DMS153 treated with DMSO at 0.1 percent for 48 hours (cell line): ENCODE data around the gene TSC22D4.

Experiments used
- DNase-seq: peaks from one replicate; lab custom pipeline; 2025; ENCODE audit not compliant: unreplicated experiment; lab: John Stamatoyannopoulos, UW

The TSC22D4 gene

DNA sequence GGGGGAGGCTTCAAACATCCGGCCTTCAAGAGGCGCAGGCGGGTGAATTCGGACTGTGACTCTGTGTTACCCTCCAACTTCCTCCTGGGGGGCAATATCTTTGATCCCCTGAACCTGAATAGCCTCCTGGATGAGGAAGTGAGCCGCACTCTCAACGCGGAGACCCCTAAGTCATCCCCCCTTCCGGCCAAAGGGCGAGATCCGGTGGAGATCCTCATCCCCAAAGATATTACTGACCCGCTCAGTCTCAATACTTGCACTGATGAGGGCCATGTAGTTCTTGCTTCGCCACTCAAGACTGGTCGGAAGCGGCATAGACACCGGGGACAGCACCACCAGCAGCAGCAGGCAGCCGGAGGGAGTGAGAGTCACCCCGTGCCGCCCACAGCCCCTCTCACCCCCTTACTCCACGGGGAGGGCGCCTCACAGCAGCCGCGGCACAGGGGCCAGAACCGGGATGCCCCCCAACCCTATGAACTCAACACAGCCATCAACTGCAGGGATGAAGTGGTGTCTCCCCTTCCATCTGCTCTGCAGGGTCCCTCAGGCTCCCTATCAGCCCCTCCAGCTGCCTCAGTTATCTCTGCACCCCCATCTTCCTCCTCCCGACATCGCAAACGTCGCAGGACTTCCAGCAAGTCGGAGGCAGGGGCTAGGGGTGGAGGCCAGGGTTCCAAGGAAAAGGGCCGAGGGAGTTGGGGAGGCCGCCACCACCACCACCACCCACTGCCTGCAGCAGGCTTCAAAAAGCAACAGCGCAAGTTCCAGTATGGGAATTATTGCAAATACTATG lies 48.3 kb downstream of the TSC22D4 start:
- no peak for DNase-seq

DNA sequence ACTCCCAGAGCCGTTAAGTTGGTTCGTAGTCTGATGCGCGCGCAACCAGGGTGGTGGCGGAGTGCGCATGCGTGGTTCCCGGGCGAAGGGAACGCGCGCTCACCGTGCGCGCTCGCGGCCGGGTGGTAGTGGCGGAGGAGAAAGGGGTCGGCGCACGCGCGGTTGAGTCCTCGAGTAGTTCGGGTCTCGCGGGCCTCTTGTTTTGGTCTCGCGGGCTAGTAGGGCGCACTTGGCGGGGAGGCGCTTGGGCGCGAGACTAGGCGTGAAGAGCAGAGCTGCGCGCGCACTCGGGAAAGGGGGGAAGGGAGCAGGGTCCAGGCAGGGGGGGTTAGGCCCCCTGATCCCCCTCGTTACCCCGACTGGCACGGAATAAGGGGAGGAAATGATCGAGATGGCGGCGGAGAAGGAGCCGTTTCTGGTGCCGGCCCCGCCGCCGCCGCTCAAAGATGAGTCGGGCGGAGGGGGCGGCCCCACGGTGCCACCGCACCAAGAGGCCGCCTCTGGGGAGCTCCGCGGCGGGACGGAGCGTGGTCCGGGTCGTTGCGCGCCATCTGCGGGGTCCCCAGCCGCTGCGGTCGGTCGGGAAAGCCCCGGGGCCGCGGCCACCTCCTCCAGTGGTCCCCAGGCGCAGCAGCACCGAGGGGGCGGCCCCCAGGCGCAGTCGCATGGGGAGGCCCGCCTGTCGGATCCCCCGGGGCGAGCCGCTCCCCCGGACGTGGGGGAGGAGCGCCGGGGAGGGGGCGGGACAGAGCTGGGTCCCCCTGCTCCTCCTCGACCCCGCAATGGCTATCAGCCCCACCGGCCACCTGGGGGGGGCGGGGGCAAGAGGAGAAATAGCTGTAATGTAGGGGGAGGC lies 49.1 kb downstream of the TSC22D4 start, which contains the start of gene MEPCE:
TSS of gene MEPCE (plus strand) at position 195 of the 856 bp plus-strand sequence. CDS start at position 383, 188 bp downstream.
- peak; percentile 97 for DNase-seq

DNA sequence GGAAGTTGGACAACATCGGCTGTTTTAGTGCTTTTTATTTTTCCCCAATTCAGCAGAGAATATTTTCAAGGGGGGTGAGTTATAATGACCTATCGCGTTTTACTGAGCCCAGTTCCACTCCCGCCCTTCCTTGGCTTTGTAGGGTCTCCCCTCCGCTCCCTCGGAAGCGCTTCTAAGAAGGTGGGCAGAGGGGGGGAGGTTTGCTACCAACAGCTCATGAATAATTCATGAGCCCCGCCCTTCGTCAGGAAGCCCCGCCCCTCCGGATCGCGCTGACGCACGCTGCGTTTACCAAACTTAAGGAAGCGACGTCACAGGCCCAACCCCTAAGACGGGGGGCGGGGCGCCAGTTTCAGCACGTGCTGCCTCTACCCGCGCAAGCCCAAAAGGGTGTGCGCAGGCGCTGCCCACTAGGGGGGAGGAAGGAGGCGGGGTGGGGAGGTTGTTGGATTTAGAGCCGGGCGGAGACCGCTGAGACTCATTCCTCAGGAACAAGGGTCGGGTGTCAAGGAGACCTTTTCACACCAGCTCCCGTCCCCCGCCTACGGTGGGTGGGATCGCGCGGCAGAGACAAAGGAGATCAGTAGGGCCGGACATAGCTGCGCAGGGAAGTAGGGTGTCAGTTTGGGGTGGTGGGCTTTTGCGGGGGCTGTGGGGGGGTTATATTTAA lies 49.9 kb downstream of the TSC22D4 start:
- peak; percentile 92 for DNase-seq

DNA sequence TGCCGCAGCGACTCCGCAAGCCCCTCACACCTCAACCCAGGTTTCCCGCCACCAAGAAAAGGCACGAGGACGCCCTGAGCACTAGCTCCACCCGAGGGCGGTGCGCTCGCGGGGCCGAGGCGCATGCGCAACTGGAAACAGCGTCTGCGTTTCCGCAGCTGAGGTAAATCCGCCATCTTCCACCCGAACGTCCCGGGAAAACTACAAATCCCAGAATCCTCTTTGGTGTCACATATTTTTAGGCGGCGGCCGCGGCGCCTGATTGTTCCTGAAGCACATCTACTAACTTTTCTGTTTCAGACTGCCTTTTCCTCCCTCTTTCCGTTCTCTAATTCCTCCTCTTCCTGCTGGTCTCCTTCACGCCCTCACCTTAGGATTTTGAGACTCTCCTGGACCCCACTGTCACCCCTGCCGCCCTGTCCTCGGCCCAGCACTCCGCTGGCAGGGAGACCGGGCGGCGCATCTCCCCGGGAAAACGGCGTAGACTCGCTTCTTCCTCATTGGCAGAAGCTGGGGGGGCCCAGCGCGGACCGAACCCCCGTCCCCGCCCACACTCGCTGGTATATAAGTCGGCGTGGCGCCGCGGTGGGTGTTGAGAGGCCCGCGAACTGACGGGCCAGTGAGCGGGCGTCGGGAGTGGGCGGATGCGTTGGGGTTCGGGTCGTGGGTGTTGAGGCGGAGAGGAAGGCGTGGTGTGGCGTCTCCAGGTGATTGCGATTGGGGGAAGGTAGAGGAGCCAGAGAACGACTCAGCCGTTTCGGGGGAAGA lies 50.6 kb downstream of the TSC22D4 start, which contains the start of gene ZCWPW1:
TSS of gene ZCWPW1 (minus strand) at position 505 of the 768 bp plus-strand sequence. CDS start 8,054 bp downstream, outside the sequence.
- peak; percentile 94 for DNase-seq

DNA sequence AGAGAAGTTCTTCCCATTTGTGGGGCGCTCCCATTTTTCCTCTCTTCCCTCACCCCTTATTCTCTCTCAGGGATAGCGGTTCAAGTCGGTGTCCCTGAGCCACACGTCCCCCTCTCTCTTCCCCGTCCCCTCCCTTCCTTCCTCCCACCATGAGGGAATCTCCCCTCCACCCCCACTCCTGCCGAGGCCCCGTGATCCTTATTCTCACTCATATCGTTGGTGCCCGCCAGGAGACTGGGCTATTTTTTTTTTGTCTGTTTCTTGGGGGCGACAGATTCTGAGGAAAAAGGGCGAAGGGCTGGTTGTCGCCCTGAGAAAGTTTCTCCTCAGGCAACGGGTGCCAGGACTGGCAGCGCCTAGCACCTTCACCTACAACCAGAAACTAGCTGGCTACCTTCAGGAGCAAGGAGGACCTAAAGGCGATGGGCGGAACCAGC lies 51.2 kb downstream of the TSC22D4 start:
- DNase-seq, result no peak

DNA sequence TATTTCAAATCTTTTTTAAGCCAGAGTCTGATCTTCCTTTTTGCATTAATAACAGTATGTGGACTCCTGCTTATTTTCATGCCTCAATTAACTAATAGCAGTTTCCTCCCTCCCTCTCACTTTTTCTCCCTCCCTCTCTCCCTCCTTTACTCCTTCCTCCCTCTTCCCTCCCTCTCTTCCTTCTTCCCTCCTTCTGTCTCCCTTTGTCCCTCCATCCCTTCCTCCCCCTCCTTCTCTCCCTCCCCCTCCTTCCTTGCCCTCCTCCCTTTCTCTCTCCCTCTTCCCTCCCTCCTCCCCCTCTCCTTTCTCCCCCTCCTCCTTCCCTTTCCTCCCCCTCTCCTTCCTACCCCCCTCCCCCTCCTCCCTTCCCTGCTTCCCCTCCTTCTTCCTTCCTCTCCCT lies 52.5 kb downstream of the TSC22D4 start:
- no peak for DNase-seq

DNA sequence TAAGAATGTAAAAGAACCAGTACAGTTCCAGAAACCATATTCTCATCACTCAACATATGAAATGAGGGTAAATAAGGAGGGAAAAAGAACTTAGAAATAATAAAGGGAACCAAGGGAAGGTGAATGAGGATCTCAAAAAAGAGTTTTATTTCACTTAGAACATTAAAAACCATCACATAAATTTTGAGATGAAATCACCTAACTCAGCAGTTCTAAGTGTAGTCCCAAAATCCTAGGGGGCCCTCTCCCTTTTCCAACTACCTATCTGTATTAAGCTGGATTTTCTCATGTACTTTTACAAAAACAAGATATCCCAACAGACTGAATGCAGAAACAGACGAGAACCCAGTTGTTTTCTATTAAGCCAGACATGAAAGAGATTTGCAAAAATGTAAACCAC lies 53.7 kb downstream of the TSC22D4 start:
- no peak for DNase-seq

DNA sequence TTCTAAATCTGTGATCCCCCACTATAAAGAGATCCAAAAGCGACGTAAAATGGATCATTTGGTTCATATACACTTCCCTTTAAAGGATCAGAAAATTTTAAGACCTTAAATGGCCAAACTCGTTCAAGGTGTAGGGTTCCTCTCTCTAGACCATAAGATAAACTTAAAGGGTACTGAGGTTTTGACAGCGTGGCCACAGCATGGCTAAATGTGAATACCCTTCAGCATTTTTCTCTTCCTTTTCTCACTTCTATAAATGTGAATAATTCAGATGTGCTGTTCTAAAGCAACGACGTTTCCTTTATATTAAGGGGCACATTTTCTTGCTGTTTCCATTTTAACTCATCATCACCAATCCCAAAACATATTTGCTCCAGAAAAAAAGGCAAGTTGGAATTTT lies 55.7 kb downstream of the TSC22D4 start:
- no peak for DNase-seq

DNA sequence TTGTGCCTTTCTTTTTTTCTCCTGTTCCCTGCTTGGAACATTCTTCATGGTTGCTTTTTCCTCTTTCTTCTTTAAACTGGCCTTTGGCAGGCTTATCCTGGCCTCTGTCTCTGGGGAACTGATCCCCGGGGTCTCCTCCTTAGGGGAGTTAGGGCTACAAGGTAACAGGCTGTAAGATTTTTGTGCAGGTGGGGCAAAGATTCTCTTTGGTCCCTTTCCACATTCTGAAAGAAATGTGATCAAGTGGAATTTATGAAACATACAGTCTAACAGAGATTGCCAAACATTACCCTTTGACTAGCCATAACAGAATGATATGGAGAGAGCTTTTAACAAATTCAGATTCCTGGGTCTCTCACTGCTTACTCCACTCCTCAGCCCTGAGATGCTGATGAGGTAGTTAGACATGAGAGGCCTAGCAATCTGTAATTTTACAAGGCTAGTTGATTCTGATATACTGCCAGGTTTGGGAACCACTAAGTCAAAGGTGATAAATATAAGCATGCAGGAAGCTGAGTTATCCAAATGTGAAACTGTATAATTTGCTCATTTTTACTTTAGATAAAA lies 59.3 kb downstream of the TSC22D4 start:
- no peak for DNase-seq

DNA sequence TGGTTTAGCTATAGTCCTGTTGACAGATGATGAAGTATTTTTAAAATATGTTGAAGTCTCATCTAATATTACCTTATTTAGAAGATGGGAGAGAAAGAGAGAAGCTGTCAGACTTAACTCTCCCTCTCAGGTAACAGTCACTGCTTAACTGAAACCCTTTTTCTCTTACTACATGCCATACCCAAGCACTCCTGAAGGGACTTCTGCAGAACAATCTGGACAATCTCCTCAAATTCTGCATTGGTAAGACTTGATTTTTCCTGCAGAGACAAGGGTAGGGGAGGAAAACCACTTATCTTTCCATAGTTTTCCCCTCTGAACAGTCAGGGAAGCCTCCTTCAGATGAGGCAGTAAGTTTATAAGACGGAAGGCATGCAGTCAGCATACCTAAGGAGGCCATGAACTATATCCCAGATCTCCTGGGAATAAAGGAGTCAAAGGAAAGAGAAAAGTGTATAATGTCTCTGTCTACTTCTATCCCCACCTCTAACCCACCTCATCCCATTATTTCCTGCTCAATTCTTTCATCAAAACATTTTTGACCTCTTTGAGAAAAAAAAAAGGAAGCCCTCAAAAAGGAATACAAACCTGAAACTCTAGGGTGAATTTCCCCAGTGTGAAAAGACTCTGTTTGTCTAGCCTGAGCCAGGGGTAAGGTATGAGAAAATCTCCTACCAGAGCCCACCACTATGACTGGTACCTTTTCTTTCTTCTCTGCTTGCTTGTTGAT lies 59.9 kb downstream of the TSC22D4 start:
- DNase-seq, result no peak
